NCI-H1105 treated with DMSO at 0.1 percent for 48 hours (cell line): ENCODE measurements around the gene BEGAIN.

ENCODE experiments used
- DNase-seq: peaks from one replicate; lab custom pipeline; 2025; lab: John Stamatoyannopoulos, UW

The BEGAIN gene, protein sequence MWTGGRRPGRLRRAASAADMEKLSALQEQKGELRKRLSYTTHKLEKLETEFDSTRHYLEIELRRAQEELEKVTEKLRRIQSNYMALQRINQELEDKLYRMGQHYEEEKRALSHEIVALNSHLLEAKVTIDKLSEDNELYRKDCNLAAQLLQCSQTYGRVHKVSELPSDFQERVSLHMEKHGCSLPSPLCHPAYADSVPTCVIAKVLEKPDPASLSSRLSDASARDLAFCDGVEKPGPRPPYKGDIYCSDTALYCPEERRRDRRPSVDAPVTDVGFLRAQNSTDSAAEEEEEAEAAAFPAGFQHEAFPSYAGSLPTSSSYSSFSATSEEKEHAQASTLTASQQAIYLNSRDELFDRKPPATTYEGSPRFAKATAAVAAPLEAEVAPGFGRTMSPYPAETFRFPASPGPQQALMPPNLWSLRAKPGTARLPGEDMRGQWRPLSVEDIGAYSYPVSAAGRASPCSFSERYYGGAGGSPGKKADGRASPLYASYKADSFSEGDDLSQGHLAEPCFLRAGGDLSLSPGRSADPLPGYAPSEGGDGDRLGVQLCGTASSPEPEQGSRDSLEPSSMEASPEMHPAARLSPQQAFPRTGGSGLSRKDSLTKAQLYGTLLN

DNA sequence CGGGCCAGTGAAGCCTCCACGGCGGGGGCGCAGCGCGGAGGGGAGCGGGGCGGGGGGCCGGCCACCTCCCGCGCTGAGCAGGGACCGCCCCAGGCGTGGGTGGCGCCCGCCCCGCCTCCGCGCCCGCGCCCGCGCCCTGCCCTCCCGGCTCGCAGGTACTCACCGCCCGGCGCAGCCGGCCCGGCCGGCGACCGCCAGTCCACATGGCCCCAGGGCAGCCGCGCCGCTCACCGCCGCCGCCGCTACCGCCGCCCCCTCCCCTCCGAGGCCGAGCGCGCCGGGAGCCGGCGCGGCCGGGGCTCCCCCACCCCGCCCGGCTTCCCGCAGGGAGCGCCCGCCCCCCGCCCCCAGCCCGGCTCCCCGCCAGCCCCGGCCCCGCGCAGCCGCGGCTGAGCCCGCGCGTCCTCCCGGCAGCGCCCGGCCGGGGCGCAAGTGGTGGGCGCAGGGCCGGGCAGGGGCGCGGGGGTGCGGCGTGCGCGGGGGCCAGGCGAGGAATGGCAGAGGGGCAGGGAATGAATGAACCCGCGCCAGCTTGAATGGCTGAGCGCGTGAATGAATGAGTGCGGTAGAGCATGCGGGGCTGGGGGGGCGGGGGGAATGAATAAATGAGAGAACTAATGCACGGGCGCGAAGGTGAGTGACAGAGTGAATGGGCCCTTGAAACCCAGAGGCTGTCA lies at the start of gene BEGAIN:
BEGAIN (minus strand) TSS at position 332 of the 677 bp plus-strand sequence; CDS start at position 205, 127 bp downstream.
- no peak for DNase-seq

DNA sequence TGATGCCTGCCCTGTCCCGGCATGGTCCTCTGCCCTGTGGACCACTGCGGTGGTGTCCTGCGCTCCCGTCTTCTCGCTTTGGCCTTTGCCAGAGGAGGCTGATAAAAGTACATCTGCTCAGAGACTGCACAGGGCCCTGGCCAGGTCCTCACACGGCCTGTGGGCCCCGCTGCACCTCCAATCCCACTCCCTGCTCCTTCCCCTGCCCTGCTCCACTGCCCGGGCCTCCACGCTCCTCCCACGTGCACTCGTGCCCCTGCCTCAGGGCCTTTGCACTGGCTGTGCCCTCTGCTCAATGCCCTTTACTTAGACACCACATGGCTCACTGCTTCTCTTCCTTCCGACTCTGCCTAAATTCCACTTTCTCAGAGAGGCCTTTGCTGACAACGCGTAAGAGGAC lies 49.3 kb upstream of the BEGAIN start:
- no peak for DNase-seq

DNA sequence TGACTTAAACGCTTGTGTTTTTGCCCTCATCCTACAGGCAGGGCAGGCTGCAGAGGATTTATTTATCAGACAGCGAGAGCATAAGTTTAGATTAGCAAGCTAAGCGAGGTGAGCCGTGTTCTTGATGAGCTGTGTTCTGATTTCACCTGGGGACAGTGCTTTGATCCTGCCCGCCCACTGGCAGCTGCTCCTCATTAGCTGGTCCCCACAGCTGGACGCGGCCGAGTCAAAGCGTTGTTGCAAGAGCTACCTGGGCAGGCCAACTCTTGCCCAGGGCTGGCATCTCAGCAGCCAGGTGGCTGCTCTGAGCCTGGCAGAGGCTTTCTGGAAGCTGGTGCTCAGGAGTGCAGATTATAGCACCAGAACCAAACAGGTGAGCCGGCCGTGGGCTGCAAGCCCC lies 46.8 kb upstream of the BEGAIN start:
- DNase-seq: peak; percentile 56

- DNase-seq: no peak
Observed at GRCh38 chr14:100633406-100633805, 46.2 kb upstream of the BEGAIN start.

DNA sequence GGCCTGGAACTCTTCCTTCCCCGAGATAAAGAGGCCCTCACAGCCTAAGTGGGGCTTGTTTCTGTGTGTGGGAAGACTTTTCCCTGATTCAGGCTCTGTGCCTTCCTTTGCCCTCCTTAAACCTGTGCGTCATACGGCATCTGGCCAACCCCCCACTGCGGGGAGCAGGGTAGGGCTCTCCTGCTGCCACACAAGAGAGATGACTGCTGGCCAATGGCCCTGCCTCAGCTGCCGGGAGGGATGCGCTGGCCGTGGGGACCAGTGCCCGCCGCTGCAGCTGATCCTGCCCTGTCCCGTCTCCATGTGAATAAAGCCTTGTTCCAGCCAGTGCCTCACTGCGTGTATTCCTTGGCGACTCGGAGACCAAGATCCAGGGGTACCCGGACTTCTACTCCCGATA lies 42.5 kb upstream of the BEGAIN start:
- no peak for DNase-seq

DNA sequence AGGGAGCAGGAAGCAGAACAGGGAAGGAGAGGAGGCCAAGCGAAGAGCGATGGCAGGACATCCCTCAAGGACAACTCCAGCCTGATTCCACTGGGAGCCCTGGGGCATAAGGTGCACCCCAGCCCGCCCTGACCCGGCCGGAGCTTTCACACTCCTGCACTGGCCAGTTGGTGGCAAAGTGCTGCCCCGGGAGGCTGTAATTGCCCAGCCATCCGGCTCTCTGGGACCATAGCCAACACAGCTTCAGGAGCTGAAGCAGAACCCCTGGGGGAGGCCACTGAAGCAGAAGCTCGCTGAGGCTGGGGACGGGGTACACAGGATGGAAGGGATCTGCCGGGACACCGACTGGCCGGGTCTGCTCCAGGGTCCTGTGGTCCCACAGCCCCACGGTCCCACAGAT lies 41.9 kb upstream of the BEGAIN start:
- no peak for DNase-seq

GRCh38 chr14:100628225-100628624 lies 41.0 kb upstream of the BEGAIN start:
- no peak for DNase-seq

DNA sequence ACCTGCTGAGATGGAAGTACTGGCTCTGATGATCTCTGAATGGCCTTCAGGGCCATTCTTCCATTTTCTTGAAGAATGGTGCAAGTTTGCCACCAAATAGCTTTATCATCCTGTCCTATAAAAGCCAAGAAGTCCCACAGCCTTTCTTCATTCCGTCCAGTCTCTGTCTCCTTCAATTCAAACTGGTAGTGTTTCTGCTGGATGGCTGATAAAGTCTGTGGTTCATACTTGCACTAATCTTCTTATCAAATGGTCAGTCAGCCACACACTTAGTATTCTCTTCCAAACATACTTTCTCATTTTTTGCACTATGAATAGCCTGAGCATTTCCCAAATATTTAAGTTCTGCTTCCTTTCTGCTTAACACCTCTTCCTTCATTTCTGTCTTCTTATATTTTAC lies 39.4 kb upstream of the BEGAIN start:
- no peak for DNase-seq

DNA sequence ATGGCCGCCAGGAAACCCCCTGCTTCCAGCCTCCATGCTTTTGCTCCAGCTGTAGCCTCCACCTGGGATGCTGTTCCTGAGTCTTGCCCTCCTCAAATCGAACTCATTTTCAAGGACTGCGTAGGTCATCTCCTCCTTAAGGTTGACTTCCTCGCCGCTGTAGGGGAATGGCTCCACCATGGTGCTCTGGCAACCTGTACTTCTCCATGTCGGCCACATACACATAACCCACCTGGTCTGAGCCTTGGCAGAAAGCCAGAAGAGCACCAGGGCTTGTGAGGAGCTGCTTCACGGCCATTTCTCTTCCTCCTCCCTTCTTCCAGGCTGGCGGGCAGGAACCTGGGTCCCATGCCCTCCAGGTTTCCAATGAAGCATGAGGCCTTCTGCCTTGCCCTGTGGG lies 36.7 kb upstream of the BEGAIN start:
- DNase-seq: peak; percentile 8

DNA sequence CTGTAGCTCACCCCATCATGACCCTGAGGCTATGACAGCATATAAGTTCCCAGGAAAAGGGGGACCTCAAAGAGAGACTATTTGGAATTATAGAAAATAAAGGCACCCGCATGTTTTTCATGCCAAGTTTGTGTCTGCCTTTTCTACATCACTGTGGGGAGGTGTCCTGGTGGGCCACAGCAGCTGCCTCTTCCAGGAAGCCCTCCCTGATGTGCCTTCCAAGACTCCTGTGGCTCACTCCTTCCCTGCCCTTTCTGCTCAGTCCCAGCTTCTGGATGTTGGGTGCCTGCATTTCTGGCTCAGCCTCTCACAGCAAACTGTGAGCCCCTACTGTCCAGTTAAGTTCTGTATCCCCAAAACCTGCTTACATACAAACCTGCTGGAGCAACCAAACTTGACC lies 36.3 kb upstream of the BEGAIN start:
- DNase-seq: no peak

- DNase-seq: no peak
Observed at GRCh38 chr14:100622708-100623485, 35.7 kb upstream of the BEGAIN start.

DNA sequence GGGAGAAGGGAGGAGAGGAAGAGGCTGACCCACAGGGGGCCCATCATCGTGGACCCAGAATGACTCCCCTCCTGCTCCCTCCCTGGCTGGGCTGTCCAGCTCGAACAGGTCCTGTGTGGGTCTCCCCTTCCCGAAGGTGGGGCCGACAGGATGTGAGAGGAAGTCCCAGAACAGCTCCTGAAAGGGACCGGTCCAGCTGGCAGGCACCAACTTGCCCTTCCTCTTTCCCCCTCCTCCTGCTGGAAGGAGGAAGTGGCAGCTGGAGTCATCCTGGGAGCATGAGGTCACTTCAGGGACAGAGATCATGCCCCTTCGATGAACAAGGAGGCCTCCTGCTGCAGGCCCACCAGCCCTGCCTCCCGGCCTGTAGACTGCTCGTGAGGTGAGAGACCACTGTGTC lies 35.0 kb upstream of the BEGAIN start:
- DNase-seq: no peak

GRCh38 chr14:100621806-100622205 lies 34.6 kb upstream of the BEGAIN start:
- DNase-seq: no peak

- peak; percentile 75 for DNase-seq
Observed at GRCh38 chr14:100620255-100621100, 33.3 kb upstream of the BEGAIN start.

DNA sequence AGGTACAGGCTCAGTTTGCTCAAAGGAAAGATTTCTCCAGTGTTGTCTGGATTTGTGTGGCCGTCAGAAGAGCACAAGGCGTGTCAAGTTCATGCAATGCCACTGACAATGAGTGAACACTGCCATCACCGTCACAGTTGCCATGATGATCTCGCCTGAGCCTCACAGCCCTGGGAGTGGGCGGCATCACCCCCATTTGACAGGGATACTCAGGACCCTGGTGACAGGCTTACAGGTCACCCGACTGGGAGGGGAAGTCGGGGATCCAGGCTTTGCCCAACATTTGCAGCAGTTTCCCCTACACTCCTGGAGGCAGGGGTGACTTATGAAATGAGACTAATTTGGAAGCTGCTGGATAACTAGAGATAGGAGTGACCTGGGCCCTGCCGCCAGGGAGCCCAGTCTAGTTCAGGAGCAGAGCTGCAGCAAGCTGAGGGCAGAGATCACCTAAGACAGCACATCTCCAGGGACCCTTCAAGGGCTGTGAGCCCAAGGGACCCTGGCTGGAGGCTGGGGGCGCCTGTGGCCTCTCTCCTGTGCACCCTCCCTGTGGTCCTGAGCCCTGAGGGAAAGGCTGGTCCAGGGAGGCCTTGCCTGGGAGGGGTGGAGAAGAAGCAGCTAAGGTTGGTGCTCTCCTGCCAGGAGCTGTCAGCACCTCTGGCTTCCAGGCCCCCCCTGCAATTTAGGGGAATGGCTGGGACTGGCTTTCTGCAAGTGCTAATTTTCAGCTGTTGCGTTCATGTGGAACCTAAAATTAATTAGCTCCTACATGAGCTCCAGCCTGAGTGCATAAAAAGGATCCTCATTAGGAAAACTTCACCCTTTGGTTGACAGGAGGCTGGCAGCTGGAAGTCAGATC lies 32.4 kb upstream of the BEGAIN start:
- peak; percentile 23 for DNase-seq

DNA sequence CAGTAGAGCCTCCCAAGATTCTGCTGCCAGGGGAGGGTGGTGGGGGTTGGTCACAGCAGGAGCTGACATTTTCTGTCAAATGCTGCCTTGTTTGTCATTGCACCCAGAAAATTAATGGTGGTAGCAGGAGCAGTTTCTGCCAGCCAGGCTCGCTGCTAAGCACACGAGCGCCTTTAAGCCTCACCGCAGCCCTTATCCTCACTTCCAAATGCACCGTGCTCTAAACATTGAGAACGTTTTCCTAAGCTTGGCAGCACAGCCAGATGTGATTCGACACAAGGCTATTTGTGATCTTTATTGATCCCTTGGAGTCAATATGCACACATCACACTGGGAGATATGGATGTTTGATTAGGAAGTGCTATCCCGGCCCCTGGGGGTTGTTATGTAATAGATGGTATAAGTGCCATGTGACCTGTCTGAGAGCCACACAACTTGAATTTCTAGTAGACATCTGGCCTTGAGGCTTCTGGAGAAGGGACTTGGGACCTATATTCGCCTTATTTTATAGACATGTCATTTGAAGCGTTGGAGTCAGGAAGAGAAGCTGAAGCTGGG lies 31.6 kb upstream of the BEGAIN start:
- DNase-seq: no peak

- DNase-seq: no peak
Observed at GRCh38 chr14:100618318-100618693, 31.1 kb upstream of the BEGAIN start.

DNA sequence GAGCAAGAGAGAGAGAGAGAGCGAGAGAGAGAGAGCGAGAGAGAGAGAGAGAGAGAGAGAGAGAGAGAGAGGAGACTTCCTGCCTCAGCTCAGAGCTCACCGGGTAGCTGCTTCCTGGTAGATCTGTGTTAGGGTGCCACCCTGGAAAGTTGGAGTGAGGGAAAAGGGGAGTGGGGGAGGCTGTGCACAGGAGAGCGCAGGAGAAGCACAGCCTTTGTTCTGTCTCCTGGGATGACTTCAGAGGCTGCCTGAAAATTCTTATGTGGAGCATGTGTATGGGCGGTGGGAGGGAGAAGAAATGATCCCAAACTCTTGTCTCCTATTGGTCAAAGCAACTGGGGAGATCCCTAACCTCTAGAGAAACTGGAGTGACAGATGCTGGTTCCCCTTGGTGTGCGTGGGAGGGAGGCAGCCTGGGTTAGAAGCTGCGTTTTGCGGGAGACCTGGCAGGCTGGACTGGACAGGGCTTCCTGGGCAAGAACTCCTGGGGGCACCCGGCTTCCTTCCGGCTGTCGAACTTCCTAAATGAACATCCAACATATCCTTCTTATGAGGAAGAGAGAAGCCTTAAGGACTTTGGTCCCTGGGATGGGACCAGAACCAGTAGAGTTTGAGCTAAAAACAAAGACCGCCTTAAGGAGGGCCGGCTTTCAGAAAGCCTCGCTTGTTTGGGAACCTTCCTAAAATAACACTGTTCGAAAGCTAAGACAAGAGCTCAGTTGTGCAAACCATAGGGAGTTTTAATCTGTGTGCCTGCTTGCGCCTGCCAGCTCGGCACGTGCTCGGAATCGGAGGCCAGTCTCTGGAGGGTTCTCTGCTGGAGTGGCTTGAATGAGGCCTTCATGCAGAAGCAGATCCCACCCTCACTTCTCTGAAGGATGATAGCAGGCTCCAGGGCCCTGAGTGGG lies 30.4 kb upstream of the BEGAIN start:
- DNase-seq: no peak

DNA sequence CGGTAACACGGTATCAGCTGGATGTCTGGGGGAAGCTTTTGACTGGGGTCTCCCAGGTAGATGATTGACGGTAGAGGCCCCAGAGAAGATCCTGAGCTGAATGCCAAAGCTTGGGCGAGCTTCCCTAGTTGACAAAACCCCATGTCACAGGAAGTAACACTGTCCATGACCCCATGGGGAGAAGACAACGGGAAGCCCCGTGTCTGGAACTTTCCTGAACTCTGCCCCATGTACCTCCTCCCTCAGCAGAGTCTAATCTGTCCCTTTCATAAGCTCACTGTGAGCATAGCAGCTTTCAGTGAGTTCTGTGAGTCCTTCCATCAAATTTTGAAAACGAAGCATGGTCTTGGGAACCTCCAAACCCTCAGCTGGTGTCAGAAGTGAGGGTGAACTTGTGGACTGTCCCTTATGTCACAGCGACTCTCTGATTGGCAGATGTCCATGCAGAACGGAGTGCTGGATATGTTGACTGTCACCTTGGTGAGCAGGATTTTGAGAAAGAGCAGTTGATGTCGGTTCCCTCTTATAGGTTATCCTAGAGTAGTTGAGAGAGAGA lies 29.7 kb upstream of the BEGAIN start:
- DNase-seq: no peak
